ENCODE measurements around the gene PDCD1. TPM values are rescaled to one million over a fixed set of nuclear protein-coding genes. Genes with fewer than 3 reads are reported as not detected.

Gene PDCD1
- total RNA-seq, 1 experiment from 2014 or later: not detected

DNA sequence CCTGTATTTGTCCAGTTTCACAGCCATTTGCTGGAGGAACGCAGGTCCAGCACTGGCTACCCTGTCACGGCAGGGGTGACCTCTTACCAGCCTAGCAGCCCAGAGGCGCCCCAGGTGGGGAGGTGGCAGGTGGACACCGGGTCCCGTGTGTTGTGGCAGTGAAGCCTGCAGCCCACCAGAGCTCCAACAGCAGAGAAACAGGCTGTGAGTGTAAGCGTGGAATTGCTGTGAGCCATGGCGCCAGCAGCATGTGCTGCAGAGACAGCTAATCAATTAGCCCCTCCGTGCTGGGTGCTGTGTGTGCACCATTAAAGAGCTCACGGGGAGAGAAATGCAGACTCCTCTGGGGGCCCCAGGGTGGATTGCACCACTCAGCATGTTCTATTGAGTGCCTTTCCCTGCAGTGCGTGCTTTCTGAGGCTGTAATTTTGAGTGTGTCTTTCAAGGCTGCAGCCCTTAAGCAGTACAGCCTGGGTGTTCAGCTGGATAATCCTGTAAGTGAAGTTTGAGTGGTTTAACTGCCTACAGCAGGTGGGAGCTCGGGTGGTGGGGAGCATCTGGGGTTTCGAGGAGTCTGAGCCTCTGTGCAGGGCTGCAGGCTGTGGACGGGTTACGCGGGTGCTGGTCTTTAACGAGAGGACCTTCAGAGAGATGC, 26.7 kb upstream of the PDCD1 start:
- H3K9me3 ChIP-seq (ENCODE audit: insufficient read depth, low read depth): no peaks in the 10 kb centered on the region
- H3K4me3 ChIP-seq: no peak overlapping the region
- H3K79me2 ChIP-seq (ENCODE audit: low read depth): no peaks in the 10 kb centered on the region
- H3F3A ChIP-seq (ENCODE audit: insufficient read depth, low read depth): peaks cover 12% of the 10 kb centered on the region; the same call in 1 of the 2 replicates
- DNase-seq: no peak
- H2AFZ ChIP-seq: no peak overlapping the region
- intact Hi-C loops (cut with micrococcal nuclease; ENCODE audit: unreplicated experiment): no loop called here
- H3K9me2 ChIP-seq (ENCODE audit: insufficient read depth): no peaks in the 10 kb centered on the region
- BruUV-seq (replicated peaks): no TSS peak
- H3K27me3 ChIP-seq (ENCODE audit: insufficient read depth, low read depth): peaks cover 3% of the 10 kb centered on the region; the same call in 1 of the 2 replicates
- no peak overlapping the region for H3K4me2 ChIP-seq
- no peaks in the 10 kb centered on the region for H3K36me3 ChIP-seq (ENCODE audit: low read depth)
- CTCF ChIA-PET: interaction anchor here (0.7 kb wide), 1 partner anchor 749 kb away, joined by 3 read pairs; no protein-coding TSS in a partner anchor
- peaks cover 5% of the 10 kb centered on the region for H3K4me1 ChIP-seq (replicated peaks; ENCODE audit: insufficient read depth)
- TF ChIP-seq, protein P1, sequence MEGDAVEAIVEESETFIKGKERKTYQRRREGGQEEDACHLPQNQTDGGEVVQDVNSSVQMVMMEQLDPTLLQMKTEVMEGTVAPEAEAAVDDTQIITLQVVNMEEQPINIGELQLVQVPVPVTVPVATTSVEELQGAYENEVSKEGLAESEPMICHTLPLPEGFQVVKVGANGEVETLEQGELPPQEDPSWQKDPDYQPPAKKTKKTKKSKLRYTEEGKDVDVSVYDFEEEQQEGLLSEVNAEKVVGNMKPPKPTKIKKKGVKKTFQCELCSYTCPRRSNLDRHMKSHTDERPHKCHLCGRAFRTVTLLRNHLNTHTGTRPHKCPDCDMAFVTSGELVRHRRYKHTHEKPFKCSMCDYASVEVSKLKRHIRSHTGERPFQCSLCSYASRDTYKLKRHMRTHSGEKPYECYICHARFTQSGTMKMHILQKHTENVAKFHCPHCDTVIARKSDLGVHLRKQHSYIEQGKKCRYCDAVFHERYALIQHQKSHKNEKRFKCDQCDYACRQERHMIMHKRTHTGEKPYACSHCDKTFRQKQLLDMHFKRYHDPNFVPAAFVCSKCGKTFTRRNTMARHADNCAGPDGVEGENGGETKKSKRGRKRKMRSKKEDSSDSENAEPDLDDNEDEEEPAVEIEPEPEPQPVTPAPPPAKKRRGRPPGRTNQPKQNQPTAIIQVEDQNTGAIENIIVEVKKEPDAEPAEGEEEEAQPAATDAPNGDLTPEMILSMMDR (conservative IDR thresholded peaks at IDR 0.05): no peak
- TF ChIP-seq EZH2 (IDR thresholded peaks at IDR 0.05; ENCODE audit: low read depth): no peak
- H3K27ac ChIP-seq: no peak overlapping the region
- no peaks in the 10 kb centered on the region for H4K20me1 ChIP-seq (ENCODE audit: insufficient read depth)
- POLR2A ChIA-PET (ENCODE audit: unreplicated experiment): no interaction called here

DNA sequence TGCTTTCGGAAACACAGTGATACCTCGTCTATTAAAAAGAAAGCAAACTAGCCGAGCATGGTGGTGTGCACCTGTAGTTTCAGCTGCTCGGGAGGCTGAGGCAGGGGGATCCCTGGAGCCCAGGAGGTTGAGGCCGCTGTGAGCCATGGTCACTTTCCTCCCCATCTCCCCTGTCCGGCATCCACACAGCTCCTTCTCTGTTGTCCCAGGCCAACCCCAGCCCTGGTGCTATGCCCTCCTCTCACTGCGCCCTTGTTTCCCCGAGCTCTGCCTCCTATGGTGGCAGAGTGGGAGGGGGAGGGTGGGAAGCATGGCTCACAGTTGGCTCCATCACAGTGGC, 26.2 kb upstream of the PDCD1 start:
- H4K20me1 ChIP-seq (ENCODE audit: insufficient read depth): no peaks in the 10 kb centered on the region
- TSS peak; percentile 42 for BruUV-seq (replicated peaks)
- TF ChIP-seq EZH2 (IDR thresholded peaks at IDR 0.05; ENCODE audit: low read depth): no peak
- TF ChIP-seq, protein P1 (conservative IDR thresholded peaks at IDR 0.05): no peak
- H3K9me2 ChIP-seq (ENCODE audit: insufficient read depth): no peaks in the 10 kb centered on the region
- intact Hi-C loops (cut with micrococcal nuclease; ENCODE audit: unreplicated experiment): loop anchor here (5.0 kb wide), 1 partner anchor 323 kb away; no protein-coding TSS in a partner anchor
- POLR2A ChIA-PET (ENCODE audit: unreplicated experiment): no interaction called here
- no peak overlapping the region for H3K4me3 ChIP-seq
- peaks cover 3% of the 10 kb centered on the region; the same call in 1 of the 2 replicates for H3K27me3 ChIP-seq (ENCODE audit: insufficient read depth, low read depth)
- DNase-seq: no peak
- H3K9me3 ChIP-seq (ENCODE audit: insufficient read depth, low read depth): no peaks in the 10 kb centered on the region
- no peaks in the 10 kb centered on the region for H3K36me3 ChIP-seq (ENCODE audit: low read depth)
- H3K27ac ChIP-seq: no peak overlapping the region
- no peaks in the 10 kb centered on the region for H3K79me2 ChIP-seq (ENCODE audit: low read depth)
- H3F3A ChIP-seq (ENCODE audit: insufficient read depth, low read depth): peaks cover 12% of the 10 kb centered on the region; the same call in 1 of the 2 replicates
- CTCF ChIA-PET: no interaction called here
- no peak overlapping the region for H3K4me2 ChIP-seq
- H3K4me1 ChIP-seq (replicated peaks; ENCODE audit: insufficient read depth): peaks cover 5% of the 10 kb centered on the region
- no peak overlapping the region for H2AFZ ChIP-seq

DNA sequence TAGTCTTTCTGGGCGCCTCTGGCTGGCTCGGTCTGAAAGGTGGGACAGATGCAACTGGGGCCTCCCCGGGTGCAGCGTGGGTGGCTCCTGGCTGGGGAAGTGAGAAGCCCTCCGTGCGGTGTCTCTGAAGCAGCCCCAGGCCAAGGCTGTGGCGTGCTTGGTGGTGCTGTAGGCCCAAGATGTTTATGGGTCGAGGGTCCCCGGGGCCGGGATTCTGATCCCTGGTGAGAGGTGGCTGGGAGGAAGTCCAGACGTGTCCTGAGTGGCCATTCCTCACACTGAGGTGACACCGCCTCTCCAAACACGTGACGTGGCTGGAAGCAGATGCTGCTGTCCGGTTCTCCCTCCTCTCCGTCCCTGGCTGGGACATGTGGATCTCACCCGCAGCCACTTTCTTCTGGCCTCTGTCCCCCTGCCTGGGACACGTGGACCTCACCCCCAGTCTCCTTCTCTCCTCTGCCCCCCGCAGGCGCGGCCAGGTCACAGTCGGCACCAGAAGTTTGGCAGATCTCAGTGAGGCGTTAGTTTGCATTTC, 23.5 kb upstream of the PDCD1 start:
- ChIA-PET CTCF (no interaction called here), POLR2A (ENCODE audit: unreplicated experiment) (no interaction called here)
- Histone ChIP-seq H3K27me3 (ENCODE audit: insufficient read depth, low read depth) (0 out of 2 replicates have a peak, but pooled peaks cover 3% of the 10 kb centered on the region), H2AFZ (0 out of 2 replicates have a peak overlapping the region, but pooled peaks have one; percentile 21), H3K79me2 (ENCODE audit: low read depth) (no peaks in the 10 kb centered on the region), H3K36me3 (ENCODE audit: low read depth) (no peaks in the 10 kb centered on the region), H3K4me2 (peak overlapping the region; percentile 83), H3F3A (ENCODE audit: insufficient read depth, low read depth) (peaks cover 12% of the 10 kb centered on the region; the same call in 1 of the 2 replicates), H3K4me3 (peak overlapping the region; percentile 40; the same call in 1 of the 2 replicates), H4K20me1 (ENCODE audit: insufficient read depth) (no peaks in the 10 kb centered on the region), H3K9me2 (ENCODE audit: insufficient read depth) (no peaks in the 10 kb centered on the region), H3K9me3 (ENCODE audit: insufficient read depth, low read depth) (no peaks in the 10 kb centered on the region), H3K27ac (no peak overlapping the region), H3K4me1 (replicated peaks; ENCODE audit: insufficient read depth) (peaks cover 5% of the 10 kb centered on the region)
- no peak for DNase-seq
- TF ChIP-seq, protein P1 (conservative IDR thresholded peaks at IDR 0.05): no peak
- no peak for TF ChIP-seq EZH2 (IDR thresholded peaks at IDR 0.05; ENCODE audit: low read depth)
- no TSS peak for BruUV-seq (replicated peaks)
- intact Hi-C loops (cut with micrococcal nuclease; ENCODE audit: unreplicated experiment): loop anchor here (5.0 kb wide), 1 partner anchor 320 kb away; no protein-coding TSS in a partner anchor
